HepG2 (cell line): Measurements from ENCODE around the gene KRTAP10-8. TPM values are rescaled to one million over a fixed set of nuclear protein-coding genes. Genes with fewer than 3 reads are reported as not detected.

Experiments
- ATAC-seq: fragments of 200-7000 bp; cut with Tn5 transposase; 3 replicates; pipeline ENCODE4 v1.9.1; 2020; ENCODE audit warnings: mild to moderate bottlenecking, moderate library complexity
- BruUV-seq: library from RNA; stranded (reverse); fragments of 400-500 nt; replicated peaks from 2 replicates; lab custom pipeline; 2021; lab: Mats Ljungman, UMichigan
- CTCF ChIA-PET: fragments of 300-600 bp; formaldehyde crosslinking; extraction: SDS; loops from one replicate; lab custom pipeline; 2021; ENCODE audit warnings: low total read pairs, inconsistent platforms, low intra/inter-chr PET ratio; lab: Yijun Ruan, JAX
- POLR2A ChIA-PET: fragments of 350-600 bp; sonication (Branson Sonifier 250); formaldehyde crosslinking; loops from one replicate; lab custom pipeline; 2020; ENCODE audit warnings: antibody characterized with exemption, inconsistent platforms; lab: Yijun Ruan, JAX
- DNase-seq: peaks from one replicate; pipeline ENCODE4 v3.0.0-alpha.2; 2015; ENCODE audit warnings: low spot score
- FAIRE-seq: peaks from 3 replicates; lab custom pipeline; 2011; peaks lifted over from hg19 to GRCh38; lab: Jason Lieb, UNC
- H2AFZ ChIP-seq: one replicate; pipeline ENCODE4 v1.6.1; 2011; ENCODE audit warnings: low read length, inconsistent platforms
- H3K27ac ChIP-seq: fragments of 300-600 bp; 3 replicates; pipeline ENCODE4 v1.8.0; 2011; ENCODE audit warnings: mixed run types, mild to moderate bottlenecking, mixed read lengths, low read length, inconsistent platforms; ENCODE audit not compliant: insufficient read depth; ENCODE audit errors: extremely low read length
- H3K27me3 ChIP-seq, 2 experiments: fragments of 200-600 bp in 1 of 2; 2 replicates in 1 of 2; 3 replicates in 1 of 2; pipeline versions ENCODE4 v1.6.0 to v1.8.0; 2011; ENCODE audit warnings: low read length in 2 of 2, mild to moderate bottlenecking in 2 of 2, moderate library complexity in 2 of 2, inconsistent platforms in 1 of 2; ENCODE audit not compliant: insufficient read depth in 2 of 2, control insufficient read depth in 1 of 2
- H3K36me3 ChIP-seq, 2 experiments: fragments of 200-600 bp in 1 of 2; replicated peaks in 1 of 2; 2 replicates in 1 of 2; 3 replicates in 1 of 2; pipeline versions ENCODE4 v1.5.1 to v1.8.0; 2011; ENCODE audit warnings: low read length in 2 of 2, inconsistent platforms in 1 of 2; ENCODE audit not compliant: insufficient read depth in 2 of 2, control insufficient read depth in 1 of 2
- H3K4me1 ChIP-seq: 2 replicates; pipeline ENCODE4 v1.5.1; 2012; ENCODE audit warnings: low read length, inconsistent platforms; ENCODE audit not compliant: insufficient read depth
- H3K4me2 ChIP-seq: 2 replicates; pipeline ENCODE4 v1.6.0; 2011; ENCODE audit warnings: low read depth, low read length, inconsistent platforms
- H3K4me3 ChIP-seq, 3 experiments: fragments of 200-600 bp in 1 of 3; sonication (generic), shearing (Covaris generic) in 1 of 3; replicated peaks in 1 of 3; 2 replicates each; pipeline ENCODE4 v1.5.1; 2011 to 2016; ENCODE audit warnings: low read length in 3 of 3, inconsistent platforms in 2 of 3, low read depth in 2 of 3, mild to moderate bottlenecking in 2 of 3, control low read depth in 1 of 3, mixed read lengths in 1 of 3; ENCODE audit not compliant: insufficient read depth in 1 of 3
- H3K79me2 ChIP-seq: one replicate; pipeline ENCODE4 v1.6.1; 2011; ENCODE audit warnings: low read length, inconsistent platforms; ENCODE audit not compliant: insufficient read depth
- H3K9ac ChIP-seq: 2 replicates; pipeline ENCODE4 v1.6.0; 2011; ENCODE audit warnings: mild to moderate bottlenecking, low read depth, low read length, inconsistent platforms; ENCODE audit not compliant: insufficient read depth
- H3K9me3 ChIP-seq: 2 replicates; pipeline ENCODE4 v1.5.1; 2012; ENCODE audit warnings: mild to moderate bottlenecking, low read length
- H4K20me1 ChIP-seq: 2 replicates; pipeline ENCODE4 v1.6.0; 2011; ENCODE audit warnings: inconsistent platforms, mild to moderate bottlenecking, low read length, moderate library complexity; ENCODE audit not compliant: insufficient read depth
- CREB1 ChIP-seq, 2 experiments: fragments of 450-650 bp in 1 of 2; IDR thresholded peaks; 2 replicates each; pipeline ENCODE4 v1.6.1; 2016 to 2017; ENCODE audit warnings: control low read depth in 1 of 2, mild to moderate bottlenecking in 1 of 2, missing compliant biosample characterization in 1 of 2, missing genetic modification characterization in 1 of 2
- FIP1L1 ChIP-seq: fragments of 200-400 bp; formaldehyde crosslinking; IDR thresholded peaks from 2 replicates; pipeline ENCODE4 v1.6.1; 2018; ENCODE audit warnings: low read depth, mild to moderate bottlenecking, low read length, moderate library complexity, borderline replicate concordance; ENCODE audit not compliant: insufficient read depth
- HOXA9 ChIP-seq: sonication (generic); formaldehyde crosslinking; IDR thresholded peaks from 2 replicates; pipeline ENCODE4 v1.8.1; 2022; ENCODE audit warnings: missing genetic modification reagents, mild to moderate bottlenecking, moderate library complexity, borderline replicate concordance
- KDM5B ChIP-seq: sonication (generic); formaldehyde crosslinking; IDR thresholded peaks from 2 replicates; pipeline ENCODE4 v1.4.0; 2020; ENCODE audit warnings: missing genetic modification reagents, mild to moderate bottlenecking, borderline replicate concordance
- MEIS1 ChIP-seq: sonication (generic); formaldehyde crosslinking; IDR thresholded peaks from 2 replicates; pipeline ENCODE4 v1.9.0; 2021; ENCODE audit warnings: mild to moderate bottlenecking, missing genetic modification reagents, moderate library complexity, borderline replicate concordance
- MYC ChIP-seq: sonication (generic); formaldehyde crosslinking; IDR thresholded peaks from 2 replicates; pipeline ENCODE4 v1.9.0; 2021; ENCODE audit warnings: missing genetic modification reagents, borderline replicate concordance
- NCOA5 ChIP-seq: sonication (generic); formaldehyde crosslinking; IDR thresholded peaks from 2 replicates; pipeline ENCODE4 v1.4.0; 2020; ENCODE audit warnings: missing genetic modification reagents
- NFYB ChIP-seq: sonication (generic); formaldehyde crosslinking; IDR thresholded peaks from 2 replicates; pipeline ENCODE4 v1.4.0; 2020; ENCODE audit warnings: missing genetic modification reagents
- PHF20 ChIP-seq: sonication (generic); formaldehyde crosslinking; IDR thresholded peaks from 2 replicates; pipeline ENCODE4 v1.5.0; 2020; ENCODE audit warnings: mild to moderate bottlenecking, missing genetic modification reagents
- TBP ChIP-seq: sonication (generic); formaldehyde crosslinking; IDR thresholded peaks from 2 replicates; pipeline ENCODE4 v1.5.0; 2020; ENCODE audit warnings: missing genetic modification reagents
- TSC22D2 ChIP-seq: sonication (generic); formaldehyde crosslinking; IDR thresholded peaks from 2 replicates; pipeline ENCODE4 v1.5.1; 2020; ENCODE audit warnings: missing genetic modification reagents, mild to moderate bottlenecking, borderline replicate concordance
- ZFYVE20 ChIP-seq: sonication (generic); formaldehyde crosslinking; IDR thresholded peaks from 2 replicates; pipeline ENCODE4 v1.8.0; 2023; ENCODE audit warnings: low read depth, mild to moderate bottlenecking, moderate library complexity, missing genetic modification reagents, borderline replicate concordance
- ZNF101 ChIP-seq: sonication (generic); formaldehyde crosslinking; IDR thresholded peaks from 2 replicates; pipeline ENCODE4 v1.4.0; 2020; ENCODE audit warnings: mild to moderate bottlenecking, low read depth, missing genetic modification reagents, borderline replicate concordance
- ZNF232 ChIP-seq: sonication (generic); formaldehyde crosslinking; IDR thresholded peaks from 2 replicates; pipeline ENCODE4 v1.4.0; 2020; ENCODE audit warnings: missing genetic modification reagents, borderline replicate concordance
- ZNF329 ChIP-seq: sonication (generic); formaldehyde crosslinking; IDR thresholded peaks from 2 replicates; pipeline ENCODE4 v1.9.0; 2021; ENCODE audit warnings: low read depth, mild to moderate bottlenecking, missing genetic modification reagents
- ZNF775 ChIP-seq: sonication (generic); formaldehyde crosslinking; IDR thresholded peaks from 2 replicates; pipeline ENCODE4 v1.4.0; 2020; ENCODE audit warnings: missing genetic modification reagents, mild to moderate bottlenecking, moderate library complexity, borderline replicate concordance
- ZNF777 ChIP-seq: sonication (generic); formaldehyde crosslinking; IDR thresholded peaks from 2 replicates; pipeline ENCODE4 v1.4.0; 2020; ENCODE audit warnings: missing genetic modification reagents
- WGBS: methylation state at CpG from one replicate; pipeline ENCODE4 v1.1.6; 2017; ENCODE audit warnings: low lambda C conversion rate; 5-methylcytosine and 5-hydroxymethylcytosine counted together
- in situ Hi-C: cut with HindIII; loops from 2 replicates; pipeline ENCODE4 v1.10.0; 2017; ENCODE audit warnings: low pct_unique_long_range_greater_than_20kb; ENCODE audit not compliant: extremely low pct_ligation_motif_present
- intact Hi-C: fragments of 100-400 bp; cut with micrococcal nuclease; formaldehyde crosslinking; loops from one replicate; pipeline ENCODE4 v1.10.0; 2022; ENCODE audit not compliant: unreplicated experiment
- polyA plus RNA-seq, 8 experiments: library from polyadenylated mRNA; depleted of rRNA in 3 of 8; stranded (reverse) in 7 of 8; unstranded in 1 of 8; fragments of >200 nt; fragmentation: Illumina TruSeq in 4 of 8; extraction: Trizol in 4 of 8; gene quantifications; 2 replicates each; pipeline versions ENCODE4 v1.2.1 to v1.2.3, GENCODE V29; 2011 to 2016; ENCODE audit warnings: low read depth in 4 of 8, missing spikeins in 1 of 8, mixed read lengths in 1 of 8; ENCODE audit not compliant: insufficient read depth in 1 of 8
- total RNA-seq, 5 experiments: library from RNA; depleted of rRNA; stranded (reverse); fragments of >200 nt; fragmentation: Illumina TruSeq; extraction: Trizol; gene quantifications; 2 replicates each; pipeline ENCODE4 v1.2.3, GENCODE V29; 2016; ENCODE audit warnings: low read depth in 1 of 5
- TF ChIP-seq, protein P1 (sequence below): sonication (generic); formaldehyde crosslinking; IDR thresholded peaks from 2 replicates; pipeline ENCODE4; 2020; ENCODE audit warnings: missing genetic modification reagents, mild to moderate bottlenecking, borderline replicate concordance
- TF ChIP-seq, protein P2 (sequence below): IDR thresholded peaks from 2 replicates; pipeline ENCODE4 v1.6.1; 2016; ENCODE audit warnings: missing compliant biosample characterization, missing genetic modification reagents, borderline replicate concordance

KRTAP10-8 gene
- total and polyA plus RNA-seq, 2 of the 13 experiments (the other 11 are each of a cell fraction or from before 2014, with no cell fraction given), result not detected

DNA sequence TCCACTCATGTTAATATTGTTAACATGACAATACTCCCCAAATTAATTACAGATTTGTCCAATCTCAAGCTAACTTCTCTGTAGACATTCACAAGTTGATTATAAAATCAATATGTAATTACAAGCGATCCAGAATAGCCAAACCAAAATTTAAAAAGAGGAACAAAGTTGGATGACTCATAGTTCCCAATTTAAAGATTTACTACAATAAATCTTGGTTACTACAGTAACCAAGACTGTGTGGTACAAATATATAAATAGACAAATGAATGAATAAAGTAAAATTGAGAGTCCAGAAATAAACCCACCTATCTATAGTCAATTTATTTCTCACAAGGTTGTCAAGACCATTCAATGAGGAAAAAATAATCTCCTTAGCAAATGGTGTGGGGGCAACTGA is 45.5 kb upstream of the KRTAP10-8 start:
- ATAC-seq (no peak), DNase-seq (no peak), FAIRE-seq (no peak)
- Histone ChIP-seq H3K4me1 (no peaks in the 10 kb centered on the region), H3K4me3 (no peak overlapping the region), H2AFZ (no peak overlapping the region), H3K36me3 (no peaks in the 10 kb centered on the region), H3K9ac (no peak overlapping the region), H3K27me3 (no peaks in the 10 kb centered on the region; a peak in 1 of 5 replicates), H3K79me2 (no peaks in the 10 kb centered on the region), H3K4me2 (no peak overlapping the region), H3K27ac (no peak overlapping the region), H3K9me3 (peaks cover 5% of the 10 kb centered on the region), H4K20me1 (no peaks in the 10 kb centered on the region)
- TF ChIP-seq NCOA5, result no peak
- no peak for TF ChIP-seq ZFYVE20 (CRISPR knock-in tag)
- TF ChIP-seq ZNF101 (CRISPR knock-in tag), result no peak
- no peak for TF ChIP-seq FIP1L1
- TF ChIP-seq HOXA9 (CRISPR knock-in tag), result no peak
- no peak for TF ChIP-seq MEIS1 (CRISPR knock-in tag)
- no peak for TF ChIP-seq ZNF775 (CRISPR knock-in tag)
- no peak for TF ChIP-seq TSC22D2 (CRISPR knock-in tag)
- TF ChIP-seq, protein P1, sequence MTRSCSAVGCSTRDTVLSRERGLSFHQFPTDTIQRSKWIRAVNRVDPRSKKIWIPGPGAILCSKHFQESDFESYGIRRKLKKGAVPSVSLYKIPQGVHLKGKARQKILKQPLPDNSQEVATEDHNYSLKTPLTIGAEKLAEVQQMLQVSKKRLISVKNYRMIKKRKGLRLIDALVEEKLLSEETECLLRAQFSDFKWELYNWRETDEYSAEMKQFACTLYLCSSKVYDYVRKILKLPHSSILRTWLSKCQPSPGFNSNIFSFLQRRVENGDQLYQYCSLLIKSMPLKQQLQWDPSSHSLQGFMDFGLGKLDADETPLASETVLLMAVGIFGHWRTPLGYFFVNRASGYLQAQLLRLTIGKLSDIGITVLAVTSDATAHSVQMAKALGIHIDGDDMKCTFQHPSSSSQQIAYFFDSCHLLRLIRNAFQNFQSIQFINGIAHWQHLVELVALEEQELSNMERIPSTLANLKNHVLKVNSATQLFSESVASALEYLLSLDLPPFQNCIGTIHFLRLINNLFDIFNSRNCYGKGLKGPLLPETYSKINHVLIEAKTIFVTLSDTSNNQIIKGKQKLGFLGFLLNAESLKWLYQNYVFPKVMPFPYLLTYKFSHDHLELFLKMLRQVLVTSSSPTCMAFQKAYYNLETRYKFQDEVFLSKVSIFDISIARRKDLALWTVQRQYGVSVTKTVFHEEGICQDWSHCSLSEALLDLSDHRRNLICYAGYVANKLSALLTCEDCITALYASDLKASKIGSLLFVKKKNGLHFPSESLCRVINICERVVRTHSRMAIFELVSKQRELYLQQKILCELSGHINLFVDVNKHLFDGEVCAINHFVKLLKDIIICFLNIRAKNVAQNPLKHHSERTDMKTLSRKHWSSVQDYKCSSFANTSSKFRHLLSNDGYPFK (CRISPR knock-in tag), result no peak
- TF ChIP-seq ZNF232 (CRISPR knock-in tag), result no peak
- TF ChIP-seq PHF20 (CRISPR knock-in tag), result no peak
- no peak for TF ChIP-seq CREB1 (IDR thresholded peaks at IDR 0.05)
- no peak for TF ChIP-seq CREB1 (CRISPR knock-in tag; IDR thresholded peaks at IDR 0.05)
- no peak for TF ChIP-seq MYC
- no peak for TF ChIP-seq ZNF777 (CRISPR knock-in tag)
- no peak for TF ChIP-seq TBP
- no peak for TF ChIP-seq NFYB (CRISPR knock-in tag)
- TF ChIP-seq ZNF329 (CRISPR knock-in tag), result no peak
- no peak for TF ChIP-seq KDM5B (CRISPR knock-in tag)
- TF ChIP-seq, protein P2, sequence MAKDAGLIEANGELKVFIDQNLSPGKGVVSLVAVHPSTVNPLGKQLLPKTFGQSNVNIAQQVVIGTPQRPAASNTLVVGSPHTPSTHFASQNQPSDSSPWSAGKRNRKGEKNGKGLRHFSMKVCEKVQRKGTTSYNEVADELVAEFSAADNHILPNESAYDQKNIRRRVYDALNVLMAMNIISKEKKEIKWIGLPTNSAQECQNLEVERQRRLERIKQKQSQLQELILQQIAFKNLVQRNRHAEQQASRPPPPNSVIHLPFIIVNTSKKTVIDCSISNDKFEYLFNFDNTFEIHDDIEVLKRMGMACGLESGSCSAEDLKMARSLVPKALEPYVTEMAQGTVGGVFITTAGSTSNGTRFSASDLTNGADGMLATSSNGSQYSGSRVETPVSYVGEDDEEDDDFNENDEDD (CRISPR knock-in tag), result no peak
- 12% methylated on average over 1 of the region's 1 CpG for WGBS
- no TSS peak for BruUV-seq
- POLR2A ChIA-PET, result no interaction called here
- in situ Hi-C loops, result no loop called here
- intact Hi-C loops, result no loop called here
- CTCF ChIA-PET, result no interaction called here
